Measurements from ENCODE around the gene BCL6.

The BCL6 gene

DNA sequence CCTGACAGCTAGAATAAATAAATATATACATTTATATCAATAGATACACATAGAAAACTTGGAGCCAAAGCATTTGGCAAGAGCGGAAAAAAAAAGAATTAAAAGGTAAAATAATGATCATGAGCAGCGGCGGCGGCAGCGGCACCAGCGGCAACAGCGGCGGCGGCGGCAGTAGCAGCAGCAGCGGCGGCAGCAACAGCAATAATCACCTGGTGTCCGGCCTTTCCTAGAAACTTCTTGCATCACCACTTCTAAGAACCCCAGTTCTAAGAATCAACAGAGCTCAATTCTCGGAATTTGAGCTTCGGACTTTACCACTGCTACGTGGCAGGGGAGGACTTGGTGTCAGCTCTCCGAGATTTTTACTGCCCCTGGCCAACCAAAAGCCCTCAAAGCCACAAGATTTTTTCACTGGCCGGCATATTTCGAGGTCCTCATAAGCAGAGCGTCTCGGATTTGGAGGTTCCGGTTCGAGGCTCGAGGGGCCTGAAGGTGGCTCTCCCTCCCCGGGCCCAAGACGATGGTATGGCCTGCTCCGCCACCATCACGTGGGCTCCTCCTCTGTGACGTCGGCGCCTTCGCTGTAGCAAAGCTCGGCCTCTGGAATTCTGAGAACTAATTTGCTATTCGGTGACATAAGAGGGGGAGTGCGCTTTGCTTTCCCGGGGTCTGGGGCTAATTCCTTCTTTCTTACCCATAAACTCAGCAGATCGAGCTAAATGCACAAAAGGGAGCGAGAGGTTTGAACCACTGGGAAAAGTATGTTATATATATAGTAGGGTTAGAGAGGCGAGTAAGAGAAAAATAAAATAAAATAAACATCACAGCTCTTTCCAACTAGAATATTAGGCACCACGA lies at the start of gene BCL6:
BCL6 (minus strand) TSS at position 268 of the 858 bp plus-strand sequence. CDS start 11,775 bp downstream, outside the sequence.
- no peaks in the 10 kb centered on the region for H4K20me1 ChIP-seq (ENCODE audit: control insufficient read depth, insufficient read depth, low read depth, low read length)
- H3K79me2 ChIP-seq (ENCODE audit: control insufficient read depth, low read length), result peaks cover 79% of the 10 kb centered on the region
- peak within 1 kb of the TSS; percentile 80 for H3K4me3 ChIP-seq (ENCODE audit: low read length)
- H3K27ac ChIP-seq (ENCODE audit: low read depth, low read length), result peak within 1 kb of the TSS; percentile 89
- peaks cover 49% of the 10 kb centered on the region for H3K36me3 ChIP-seq (ENCODE audit: control insufficient read depth, low read length)
- peaks cover 56% of the 10 kb centered on the region for H3F3A ChIP-seq (ENCODE audit: control insufficient read depth, insufficient read depth)
- H3K9me2 ChIP-seq (replicated peaks; ENCODE audit: control insufficient read depth, low read length), result no peaks in the 10 kb centered on the region
- no peak for TF ChIP-seq EZH2phosphoT487 (IDR thresholded peaks at IDR 0.05; ENCODE audit: borderline replicate concordance, low read length)
- TF ChIP-seq, protein P1, sequence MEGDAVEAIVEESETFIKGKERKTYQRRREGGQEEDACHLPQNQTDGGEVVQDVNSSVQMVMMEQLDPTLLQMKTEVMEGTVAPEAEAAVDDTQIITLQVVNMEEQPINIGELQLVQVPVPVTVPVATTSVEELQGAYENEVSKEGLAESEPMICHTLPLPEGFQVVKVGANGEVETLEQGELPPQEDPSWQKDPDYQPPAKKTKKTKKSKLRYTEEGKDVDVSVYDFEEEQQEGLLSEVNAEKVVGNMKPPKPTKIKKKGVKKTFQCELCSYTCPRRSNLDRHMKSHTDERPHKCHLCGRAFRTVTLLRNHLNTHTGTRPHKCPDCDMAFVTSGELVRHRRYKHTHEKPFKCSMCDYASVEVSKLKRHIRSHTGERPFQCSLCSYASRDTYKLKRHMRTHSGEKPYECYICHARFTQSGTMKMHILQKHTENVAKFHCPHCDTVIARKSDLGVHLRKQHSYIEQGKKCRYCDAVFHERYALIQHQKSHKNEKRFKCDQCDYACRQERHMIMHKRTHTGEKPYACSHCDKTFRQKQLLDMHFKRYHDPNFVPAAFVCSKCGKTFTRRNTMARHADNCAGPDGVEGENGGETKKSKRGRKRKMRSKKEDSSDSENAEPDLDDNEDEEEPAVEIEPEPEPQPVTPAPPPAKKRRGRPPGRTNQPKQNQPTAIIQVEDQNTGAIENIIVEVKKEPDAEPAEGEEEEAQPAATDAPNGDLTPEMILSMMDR (IDR thresholded peaks at IDR 0.05; ENCODE audit: low read depth, low read length, poor library complexity, severe bottlenecking), result no peak
- H3K4me2 ChIP-seq (ENCODE audit: low read length), result peak within 1 kb of the TSS; percentile 93
- no peaks in the 10 kb centered on the region for H3K9me3 ChIP-seq (ENCODE audit: control insufficient read depth, insufficient read depth, low read length)
- no peaks in the 10 kb centered on the region for H3K27me3 ChIP-seq (ENCODE audit: control insufficient read depth, low read length)
- H3K4me1 ChIP-seq (ENCODE audit: control insufficient read depth, low read length), result peaks cover 40% of the 10 kb centered on the region

DNA sequence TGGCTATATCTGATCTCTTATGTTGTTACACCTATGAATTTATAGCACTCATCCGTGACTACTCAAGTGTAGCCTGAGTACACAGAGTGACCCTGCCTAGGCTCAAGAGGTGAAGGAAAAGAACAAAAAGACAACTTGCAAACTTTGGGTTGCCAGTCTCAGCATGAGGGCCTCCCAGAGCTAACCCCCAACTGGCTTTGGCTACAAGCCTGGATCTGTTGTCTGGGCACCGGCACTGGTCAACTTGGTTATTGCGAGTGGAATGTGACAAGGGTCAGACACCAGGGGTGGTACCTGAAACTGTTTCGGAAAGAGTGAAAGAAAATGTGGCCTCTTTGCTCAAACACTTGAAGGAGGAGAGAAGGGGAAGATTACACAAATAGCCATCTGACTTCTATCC lies 49.5 kb upstream of the BCL6 start:
- Histone ChIP-seq H3K79me2 (ENCODE audit: control insufficient read depth, low read length) (no peaks in the 10 kb centered on the region), H4K20me1 (ENCODE audit: control insufficient read depth, insufficient read depth, low read depth, low read length) (no peaks in the 10 kb centered on the region), H3K4me3 (ENCODE audit: low read length) (no peak overlapping the region), H3K27me3 (ENCODE audit: control insufficient read depth, low read length) (no peaks in the 10 kb centered on the region), H3K27ac (ENCODE audit: low read depth, low read length) (no peak overlapping the region), H3K4me1 (ENCODE audit: control insufficient read depth, low read length) (peaks cover 23% of the 10 kb centered on the region), H3K36me3 (ENCODE audit: control insufficient read depth, low read length) (no peaks in the 10 kb centered on the region), H3K4me2 (ENCODE audit: low read length) (no peak overlapping the region), H3K9me3 (ENCODE audit: control insufficient read depth, insufficient read depth, low read length) (no peaks in the 10 kb centered on the region), H3K9me2 (replicated peaks; ENCODE audit: control insufficient read depth, low read length) (no peaks in the 10 kb centered on the region), H3F3A (ENCODE audit: control insufficient read depth, insufficient read depth) (0 out of 2 replicates have a peak, but pooled peaks cover 3% of the 10 kb centered on the region)
- TF ChIP-seq, protein P1 (IDR thresholded peaks at IDR 0.05; ENCODE audit: low read depth, low read length, poor library complexity, severe bottlenecking), result no peak
- TF ChIP-seq EZH2phosphoT487 (IDR thresholded peaks at IDR 0.05; ENCODE audit: borderline replicate concordance, low read length), result no peak

DNA sequence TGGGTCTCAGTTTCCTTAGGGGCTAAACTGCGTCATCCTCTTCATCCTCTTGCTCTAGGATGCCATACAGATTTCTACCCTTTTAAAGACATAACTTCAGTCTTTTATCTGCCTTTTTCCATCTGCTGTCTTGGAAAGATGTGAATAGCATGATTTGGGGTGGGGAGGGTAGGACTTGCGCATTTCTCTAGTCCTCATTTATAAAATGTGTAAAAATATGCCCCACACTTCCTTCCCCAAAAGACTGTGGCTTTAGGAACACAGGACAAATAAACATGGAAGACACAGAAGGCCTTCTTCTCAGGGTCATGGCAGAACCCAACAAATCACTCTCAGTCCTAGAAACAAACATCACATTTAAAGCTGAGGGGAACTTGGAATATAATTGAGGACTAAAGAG lies 48.4 kb upstream of the BCL6 start:
- H3K36me3 ChIP-seq (ENCODE audit: control insufficient read depth, low read length), result no peaks in the 10 kb centered on the region
- no peaks in the 10 kb centered on the region for H3K9me2 ChIP-seq (replicated peaks; ENCODE audit: control insufficient read depth, low read length)
- no peak for TF ChIP-seq EZH2phosphoT487 (IDR thresholded peaks at IDR 0.05; ENCODE audit: borderline replicate concordance, low read length)
- TF ChIP-seq, protein P1 (IDR thresholded peaks at IDR 0.05; ENCODE audit: low read depth, low read length, poor library complexity, severe bottlenecking), result no peak
- no peaks in the 10 kb centered on the region for H4K20me1 ChIP-seq (ENCODE audit: control insufficient read depth, insufficient read depth, low read depth, low read length)
- H3F3A ChIP-seq (ENCODE audit: control insufficient read depth, insufficient read depth), result peaks cover 11% of the 10 kb centered on the region
- no peaks in the 10 kb centered on the region for H3K79me2 ChIP-seq (ENCODE audit: control insufficient read depth, low read length)
- no peaks in the 10 kb centered on the region for H3K27me3 ChIP-seq (ENCODE audit: control insufficient read depth, low read length)
- H3K4me1 ChIP-seq (ENCODE audit: control insufficient read depth, low read length), result peaks cover 30% of the 10 kb centered on the region
- H3K4me3 ChIP-seq (ENCODE audit: low read length), result no peak overlapping the region
- no peak overlapping the region for H3K4me2 ChIP-seq (ENCODE audit: low read length)
- H3K27ac ChIP-seq (ENCODE audit: low read depth, low read length), result no peak overlapping the region
- no peaks in the 10 kb centered on the region for H3K9me3 ChIP-seq (ENCODE audit: control insufficient read depth, insufficient read depth, low read length)
